ENCODE results near the gene ACKR2. TPM values are rescaled to one million over a fixed set of nuclear protein-coding genes. Genes with fewer than 3 reads are reported as not detected.

Gene ACKR2
- polyA plus RNA-seq, 1 of the 3 experiments (the other 2 are of a cell fraction): 0.10 TPM

DNA sequence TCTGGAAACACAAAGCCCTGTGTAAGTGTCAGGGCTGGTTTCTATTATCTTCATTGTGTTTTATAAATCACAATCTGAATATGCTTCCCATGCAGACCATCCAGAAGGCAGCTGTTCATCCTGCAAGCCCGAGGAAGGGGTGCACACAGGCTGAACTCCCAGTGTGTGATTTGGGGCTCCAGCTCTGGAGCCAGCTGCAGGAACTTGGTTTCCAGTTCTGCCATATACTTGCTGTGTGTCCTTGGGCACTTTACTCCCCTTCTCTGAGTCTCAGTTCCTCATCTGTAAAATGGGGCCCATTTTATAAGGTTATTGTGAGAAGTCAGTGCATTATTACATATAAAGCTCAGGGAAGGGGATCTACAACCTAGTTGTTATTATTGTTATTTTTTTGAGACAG is 43.8 kb downstream of the ACKR2 start:
- CTCF ChIA-PET: interaction anchor here (0.7 to 3.8 kb wide), 4 partner anchors 12 to 35 kb away, joined by 3 to 21 read pairs (median 8); no protein-coding TSS in a partner anchor
- Histone ChIP-seq H2AFZ (ENCODE audit: low read depth) (no peak overlapping the region), H3K4me1 (ENCODE audit: control insufficient read depth in 1 of 2, insufficient read depth in 2 of 2, low read depth in 1 of 2, low read length in 1 of 2) (peaks cover 0 to 11% of the 10 kb centered on the region in 2 experiments; a peak in 1 of 4 replicates), H4K20me1 (ENCODE audit: insufficient read depth) (no peaks in the 10 kb centered on the region), H3K79me2 (ENCODE audit: insufficient read depth) (no peaks in the 10 kb centered on the region), H3K36me3 (replicated peaks in 1 of 2; ENCODE audit: control insufficient read depth in 1 of 2, insufficient read depth in 2 of 2, low read length in 1 of 2) (no peaks in the 10 kb centered on the region), H3K9ac (no peak overlapping the region), H3K9me2 (no peaks in the 10 kb centered on the region), H3K27me3 (ENCODE audit: insufficient read depth) (peaks cover 8% of the 10 kb centered on the region; the same call in 1 of the 2 replicates), H3K4me2 (no peak overlapping the region), H3K9me3 (no peaks in the 10 kb centered on the region), H3K27ac (ENCODE audit: low read depth in 2 of 2, low read length in 1 of 2) (peak overlapping the region in 1 of 2 experiments; percentile 69; a peak in 2 of 4 replicates), H3F3A (replicated peaks; ENCODE audit: insufficient read depth) (no peaks in the 10 kb centered on the region), H3K4me3 (ENCODE audit: low read depth in 2 of 2, low read length in 1 of 2) (no peak overlapping the region)
- POLR2A ChIA-PET: no interaction called here
- DNase-seq: no peak
- 0% methylated on average over 1 of the region's 1 CpG for WGBS (ENCODE audit: low lambda C conversion rate)
- TF ChIP-seq MEF2A (IDR thresholded peaks at IDR 0.05; ENCODE audit: borderline replicate concordance, low read depth) (no peak), MXI1 (IDR thresholded peaks at IDR 0.05; ENCODE audit: low read depth, low read length) (no peak), SMC3 (IDR thresholded peaks at IDR 0.05; ENCODE audit: low read depth, low read length) (no peak), CHD2 (IDR thresholded peaks at IDR 0.05; ENCODE audit: low read length, partially characterized antibody) (no peak), FOXM1 (IDR thresholded peaks at IDR 0.05; ENCODE audit: low read depth) (no peak), RAD21 (IDR thresholded peaks at IDR 0.05; ENCODE audit: low read length) (no peak), JUND (IDR thresholded peaks at IDR 0.05) (no peak), POLR2AphosphoS5 (IDR thresholded peaks at IDR 0.05; ENCODE audit: low read depth, low read length) (no peak), GATA2 (CRISPR knock-in tag; IDR thresholded peaks at IDR 0.05) (no peak), RXRA (IDR thresholded peaks at IDR 0.05; ENCODE audit: borderline replicate concordance, low read depth) (no peak), EP300 (IDR thresholded peaks at IDR 0.05; ENCODE audit: borderline replicate concordance in 1 of 2, low read depth in 1 of 2, low read length in 1 of 2) (no peak), IRF3 (IDR thresholded peaks at IDR 0.05; ENCODE audit: low read depth, low read length) (no peak), ZBTB33 (IDR thresholded peaks at IDR 0.05; ENCODE audit: borderline replicate concordance, low read depth) (no peak), TEAD4 (IDR thresholded peaks at IDR 0.05; ENCODE audit: borderline replicate concordance, insufficient read depth) (no peak), TAF1 (IDR thresholded peaks at IDR 0.05; ENCODE audit: borderline replicate concordance, low read depth, low read length) (no peak), GABPA (IDR thresholded peaks at IDR 0.05; ENCODE audit: low read depth) (no peak), RFX5 (IDR thresholded peaks at IDR 0.05; ENCODE audit: low read length) (no peak), PBX3 (IDR thresholded peaks at IDR 0.05) (no peak), FOXJ3 (CRISPR knock-in tag; IDR thresholded peaks at IDR 0.05) (no peak), NRF1 (IDR thresholded peaks at IDR 0.05; ENCODE audit: low read depth, low read length) (no peak)
